ENCODE data around the gene C1orf198. TPM values are rescaled to one million over a fixed set of nuclear protein-coding genes. Genes with fewer than 3 reads are reported as not detected.

Gene C1orf198
- polyA plus RNA-seq, 1 donor, result 81.3 TPM

Other genes with a start within 250 kb of the C1orf198 start
- gene COG2, start 226.0 kb downstream of the C1orf198 start, polyA plus RNA-seq (ENCODE audit: insufficient read length), result 47.3 TPM
- gene AGT, start 154.4 kb downstream of the C1orf198 start, polyA plus RNA-seq (ENCODE audit: insufficient read length), result 42.2 TPM
- gene CAPN9, start 121.1 kb downstream of the C1orf198 start, polyA plus RNA-seq (ENCODE audit: insufficient read length), result 1.4 TPM
- 29.1 TPM for gene TTC13, start 110.3 kb upstream of the C1orf198 start, polyA plus RNA-seq (ENCODE audit: insufficient read length)
- gene ARV1, start 110.6 kb upstream of the C1orf198 start, polyA plus RNA-seq (ENCODE audit: insufficient read length), result 29.0 TPM
- 15.7 TPM for gene FAM89A, start 171.7 kb upstream of the C1orf198 start, polyA plus RNA-seq (ENCODE audit: insufficient read length)

Data from left kidney (tissue), 1 donor.